ENCODE data around the gene MACROD2. TPM values are rescaled to one million over a fixed set of nuclear protein-coding genes. Genes with fewer than 3 reads are reported as not detected.

The MACROD2 gene
- total RNA-seq, 1 experiment from 2014 or later: 1.3 TPM

DNA sequence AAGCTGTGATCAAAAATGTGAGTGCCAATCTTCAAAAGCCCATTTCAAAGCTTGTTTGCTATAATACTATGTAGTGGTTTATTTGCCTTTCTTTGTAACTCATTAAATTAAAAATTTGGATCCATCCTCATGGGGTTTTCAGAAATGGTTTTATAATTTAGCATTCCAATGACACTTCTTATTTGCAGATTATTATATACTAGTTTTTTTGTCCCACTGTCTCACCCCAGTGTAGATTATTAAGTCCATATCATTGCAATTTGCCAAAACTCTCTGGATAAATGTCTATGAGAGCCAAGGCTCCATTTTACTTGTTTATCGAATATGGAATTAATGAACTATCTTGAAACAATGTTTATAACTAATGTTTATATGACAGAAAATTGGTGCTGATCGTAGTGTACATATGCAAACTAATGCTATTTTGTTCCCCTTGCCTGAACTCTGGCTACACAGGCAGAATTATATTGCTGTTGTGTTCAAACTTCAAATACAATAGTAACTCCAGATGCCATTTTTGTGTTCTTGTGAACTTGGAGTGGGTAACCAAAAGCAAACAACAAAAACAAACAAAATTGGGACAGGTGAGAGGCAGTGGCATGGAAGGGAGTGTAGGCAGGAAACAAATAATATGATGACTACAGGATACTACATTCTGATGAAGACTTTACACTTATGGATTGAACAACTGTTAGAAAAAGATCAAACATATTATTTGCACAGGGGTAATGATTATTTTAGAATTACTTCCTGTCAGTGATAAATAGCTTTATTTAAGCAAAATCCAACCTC is 649.2 kb downstream of the MACROD2 start:
- DNase-seq (ENCODE audit: low read depth, low spot score): no peak
- in situ Hi-C loops (cut with HindIII; ENCODE audit: low pct_unique_long_range_greater_than_20kb, low sequenced_read_pairs): no loop called here

DNA sequence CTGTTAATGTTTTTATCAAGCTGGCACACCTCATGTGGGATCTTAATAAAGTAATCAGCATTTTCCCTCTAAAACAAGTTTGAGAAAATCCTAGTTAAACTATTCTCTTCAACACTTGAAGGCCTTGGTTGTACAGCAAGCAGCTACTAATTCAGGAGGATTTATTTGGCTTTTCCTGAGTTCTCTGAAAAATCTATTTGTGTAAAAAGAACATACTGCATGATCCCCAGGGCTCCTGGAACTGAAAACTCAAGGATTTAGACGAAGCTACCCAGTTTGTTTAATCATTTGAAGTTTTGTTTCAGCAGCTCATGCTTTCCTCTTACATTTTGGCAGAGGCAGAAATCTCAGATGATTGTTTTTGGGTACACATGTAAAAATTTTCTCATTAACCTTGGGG is 651.7 kb downstream of the MACROD2 start:
- in situ Hi-C loops (cut with HindIII; ENCODE audit: low pct_unique_long_range_greater_than_20kb, low sequenced_read_pairs): no loop called here

DNA sequence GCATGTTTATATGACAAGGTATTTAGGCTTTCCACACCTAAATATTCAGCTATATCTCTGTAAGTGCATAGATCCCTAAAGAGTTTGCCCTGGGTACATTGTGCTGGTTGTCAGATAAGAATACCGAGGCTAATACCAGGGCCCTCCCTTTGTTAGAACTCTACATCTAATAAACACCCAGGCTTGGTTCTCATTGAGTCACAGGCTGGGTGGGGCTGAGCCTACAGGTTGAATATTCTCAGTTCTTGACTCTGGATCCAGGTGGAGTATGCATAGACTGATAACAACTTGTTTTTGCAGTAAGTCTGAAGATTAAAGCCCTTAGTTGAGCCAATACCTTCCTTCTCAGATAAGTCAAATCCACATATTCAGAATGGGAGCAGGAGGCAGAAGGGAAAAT is 654.3 kb downstream of the MACROD2 start:
- in situ Hi-C loops (cut with HindIII; ENCODE audit: low pct_unique_long_range_greater_than_20kb, low sequenced_read_pairs): no loop called here
- DNase-seq (ENCODE audit: low read depth, low spot score): no peak

More for the DNA sequence above, 651.7 kb downstream of the MACROD2 start:
- DNase-seq (ENCODE audit: low read depth, low spot score): no peak

DNA sequence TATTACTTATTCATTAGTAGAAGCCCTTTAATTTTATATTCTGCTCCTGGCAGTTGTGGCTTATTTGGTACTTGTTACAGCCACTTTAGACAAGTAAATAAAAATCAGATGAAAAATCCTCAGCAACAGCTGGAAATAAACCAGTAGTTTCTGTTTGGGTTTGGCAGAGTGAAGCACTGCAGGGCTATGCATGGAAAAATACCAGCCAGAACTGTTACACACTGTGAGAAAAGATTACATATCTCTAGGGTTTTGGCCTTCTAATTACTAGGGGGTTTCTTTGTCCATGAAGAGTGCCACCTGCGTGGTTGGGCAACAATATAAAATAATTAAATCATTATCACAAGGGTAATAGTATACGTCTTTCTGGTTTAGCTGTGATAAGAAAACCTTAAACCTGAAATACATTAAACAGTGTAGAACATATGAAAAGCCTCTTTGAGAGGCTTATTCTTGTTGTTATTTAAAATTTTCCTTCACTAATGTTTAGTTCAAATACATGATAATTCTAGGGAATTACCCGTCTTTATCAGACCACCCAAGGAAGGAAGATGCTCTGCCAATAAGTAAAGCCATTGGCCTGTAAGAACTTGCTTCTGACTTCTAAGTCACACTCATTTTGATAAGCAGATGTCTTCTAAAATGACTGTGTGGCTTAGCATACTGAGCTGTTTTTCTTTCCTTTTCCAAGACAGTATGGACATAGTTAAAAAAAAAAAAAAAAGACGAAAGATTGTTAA is 662.1 kb downstream of the MACROD2 start:
- no peak for DNase-seq (ENCODE audit: low read depth, low spot score)
- in situ Hi-C loops (cut with HindIII; ENCODE audit: low pct_unique_long_range_greater_than_20kb, low sequenced_read_pairs): no loop called here

DNA sequence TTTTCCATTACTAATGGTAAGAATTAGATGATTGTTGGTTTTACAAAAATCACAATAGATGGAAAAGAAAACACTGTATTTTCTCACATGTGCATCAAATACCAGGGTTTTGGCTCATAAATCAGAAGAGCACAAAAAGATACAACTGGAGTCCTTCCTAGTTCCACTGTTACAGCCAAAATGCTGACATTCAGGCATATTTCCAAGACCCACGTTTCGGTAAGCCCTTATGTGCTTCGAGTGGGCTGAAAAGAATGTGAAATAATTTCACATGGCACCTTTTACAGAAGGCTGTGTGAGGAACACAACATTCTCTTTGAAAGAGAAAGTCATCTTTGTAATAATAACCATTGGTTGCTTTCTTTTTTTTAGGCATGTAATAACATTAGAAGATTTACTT is 668.8 kb downstream of the MACROD2 start:
- in situ Hi-C loops (cut with HindIII; ENCODE audit: low pct_unique_long_range_greater_than_20kb, low sequenced_read_pairs): no loop called here
- no peak for DNase-seq (ENCODE audit: low read depth, low spot score)

DNA sequence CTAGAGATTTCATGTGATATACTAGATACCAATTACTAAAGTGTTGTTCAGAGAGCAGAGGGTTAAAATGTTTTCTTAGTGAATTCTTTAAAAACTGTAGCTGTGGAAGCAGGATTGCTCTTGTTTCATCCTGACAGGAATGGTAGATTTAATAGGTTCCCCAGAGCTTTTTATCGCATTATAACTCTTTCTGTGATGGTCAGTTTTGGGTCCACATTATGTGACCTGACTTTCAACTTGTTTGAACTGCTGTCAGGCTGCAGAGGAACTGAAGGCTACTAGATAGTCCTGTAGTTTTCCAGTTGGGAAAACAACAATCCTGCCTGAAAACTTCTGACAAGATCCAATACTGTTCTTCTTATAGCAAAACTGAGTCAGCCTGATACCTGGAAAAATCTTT is 671.4 kb downstream of the MACROD2 start:
- in situ Hi-C loops (cut with HindIII; ENCODE audit: low pct_unique_long_range_greater_than_20kb, low sequenced_read_pairs): no loop called here
- no peak for DNase-seq (ENCODE audit: low read depth, low spot score)

DNA sequence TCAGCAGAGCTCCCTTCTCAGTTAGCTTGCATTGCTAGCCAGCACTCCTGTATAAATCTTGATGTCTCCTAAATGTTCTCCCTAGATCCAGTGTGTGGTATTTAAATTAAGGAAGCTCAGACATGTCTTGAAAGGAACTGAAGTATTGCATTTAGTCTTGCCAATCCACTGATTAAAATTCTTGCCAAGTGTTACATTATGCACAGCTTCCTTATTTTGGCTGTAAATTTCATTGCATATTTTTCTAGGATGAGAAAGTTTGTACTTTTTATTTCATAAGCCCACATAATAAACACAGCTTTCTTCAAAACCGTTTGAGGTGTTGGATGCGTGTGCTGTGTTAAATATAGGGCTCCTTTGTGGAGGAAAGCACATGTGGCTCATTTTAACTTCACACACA is 671.9 kb downstream of the MACROD2 start:
- DNase-seq (ENCODE audit: low read depth, low spot score): no peak

DNA sequence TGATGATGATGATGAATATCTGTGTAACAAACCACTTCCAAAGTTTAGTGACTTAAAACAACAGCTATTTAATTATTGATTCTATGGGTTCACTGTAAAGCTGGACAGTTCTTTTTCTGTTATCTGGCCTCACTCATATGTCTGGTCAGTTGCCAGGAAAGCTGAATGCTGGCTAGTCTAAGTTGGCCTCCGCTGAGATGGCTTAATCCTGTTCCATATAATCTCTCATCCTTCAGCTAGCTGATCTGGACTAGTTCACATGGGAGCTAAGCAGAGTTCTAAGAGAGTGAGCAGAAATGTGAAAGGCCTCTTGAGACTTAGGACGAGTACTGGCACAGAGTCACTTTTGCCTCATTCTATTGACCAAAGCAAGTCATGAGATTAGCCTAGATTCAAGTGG is 676.8 kb downstream of the MACROD2 start:
- in situ Hi-C loops (cut with HindIII; ENCODE audit: low pct_unique_long_range_greater_than_20kb, low sequenced_read_pairs): no loop called here
- DNase-seq (ENCODE audit: low read depth, low spot score): peak; percentile 21

More for the DNA sequence above, 671.9 kb downstream of the MACROD2 start:
- in situ Hi-C loops (cut with HindIII; ENCODE audit: low pct_unique_long_range_greater_than_20kb, low sequenced_read_pairs): no loop called here

DNA sequence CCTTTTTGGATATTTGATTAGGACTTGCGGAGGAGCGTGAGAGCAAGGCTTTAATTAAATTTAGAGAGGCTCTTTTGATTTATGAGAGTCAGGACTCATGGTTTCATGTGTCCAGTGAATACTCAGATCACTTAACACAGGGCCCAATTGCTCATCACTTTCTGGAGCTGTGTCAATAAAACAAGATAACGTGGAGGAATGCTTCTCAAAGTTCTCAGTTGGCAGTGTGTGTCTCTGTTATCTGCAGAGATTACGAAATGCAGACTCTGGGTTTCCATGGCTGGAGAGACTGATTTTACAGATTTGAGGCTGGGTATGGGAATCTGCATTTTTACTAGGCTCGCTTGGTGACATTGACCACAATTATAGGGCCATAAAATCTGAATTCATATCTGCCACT is 677.8 kb downstream of the MACROD2 start:
- in situ Hi-C loops (cut with HindIII; ENCODE audit: low pct_unique_long_range_greater_than_20kb, low sequenced_read_pairs): no loop called here

DNA sequence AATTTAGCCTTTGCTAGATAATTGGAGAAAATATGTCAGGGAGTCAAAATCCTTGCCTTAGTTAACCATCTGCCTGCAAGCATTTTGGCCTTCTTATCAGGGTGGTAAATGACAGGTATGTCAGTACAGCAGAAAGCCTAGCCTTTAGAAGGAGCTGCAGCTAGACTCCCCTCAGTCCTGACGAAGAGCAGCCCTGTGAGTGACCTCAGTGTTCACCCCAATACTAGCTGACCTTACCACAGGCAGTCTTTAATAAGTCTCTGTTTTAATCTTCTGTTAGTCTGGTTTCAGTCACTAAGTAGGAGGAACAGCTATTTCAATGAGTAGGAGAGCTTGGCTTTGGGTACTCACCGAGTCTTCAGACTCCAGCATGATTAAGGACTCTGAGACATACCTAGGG is 682.1 kb downstream of the MACROD2 start:
- in situ Hi-C loops (cut with HindIII; ENCODE audit: low pct_unique_long_range_greater_than_20kb, low sequenced_read_pairs): no loop called here

More for the DNA sequence above, 677.8 kb downstream of the MACROD2 start:
- no peak for DNase-seq (ENCODE audit: low read depth, low spot score)

DNA sequence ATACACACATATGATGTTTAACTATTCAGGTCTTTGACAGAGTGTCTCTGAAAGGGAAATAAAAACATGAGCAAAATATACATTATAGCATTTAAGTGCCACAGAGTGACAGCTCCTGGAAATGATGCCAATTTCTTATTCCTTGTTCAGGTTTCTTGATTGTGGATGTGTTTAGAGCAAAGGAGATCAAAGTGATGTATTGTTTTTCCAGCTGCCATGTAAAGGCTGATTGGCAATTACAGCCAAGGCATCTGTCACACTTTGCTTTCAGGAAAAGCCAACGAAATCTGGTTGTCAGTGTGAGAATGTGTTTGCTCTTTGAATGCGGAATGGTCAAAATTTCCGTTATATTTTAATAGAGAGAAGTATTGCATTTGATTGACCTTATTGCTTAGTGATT is 689.9 kb downstream of the MACROD2 start:
- in situ Hi-C loops (cut with HindIII; ENCODE audit: low pct_unique_long_range_greater_than_20kb, low sequenced_read_pairs): no loop called here
- no peak for DNase-seq (ENCODE audit: low read depth, low spot score)

More for the DNA sequence above, 682.1 kb downstream of the MACROD2 start:
- no peak for DNase-seq (ENCODE audit: low read depth, low spot score)

DNA sequence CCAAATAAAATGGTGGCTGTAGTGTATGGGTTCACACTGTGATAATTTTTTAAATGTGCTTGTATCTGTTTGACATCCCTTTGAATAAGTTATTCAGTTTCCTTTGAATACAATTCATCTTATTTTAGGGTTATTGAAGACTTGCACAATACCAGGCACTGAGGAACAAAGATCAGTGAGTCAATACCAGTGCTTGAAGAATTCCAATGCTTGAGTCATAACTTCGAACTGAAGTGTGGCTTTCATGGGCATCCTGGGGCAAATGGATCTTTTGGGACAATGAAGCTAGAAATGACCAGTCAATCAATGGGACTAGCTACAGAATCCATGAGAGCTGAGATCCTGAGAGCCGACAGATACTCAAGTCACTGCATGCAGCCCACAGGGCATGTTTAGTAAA is 692.0 kb downstream of the MACROD2 start:
- in situ Hi-C loops (cut with HindIII; ENCODE audit: low pct_unique_long_range_greater_than_20kb, low sequenced_read_pairs): no loop called here
- DNase-seq (ENCODE audit: low read depth, low spot score): peak; percentile 8

DNA sequence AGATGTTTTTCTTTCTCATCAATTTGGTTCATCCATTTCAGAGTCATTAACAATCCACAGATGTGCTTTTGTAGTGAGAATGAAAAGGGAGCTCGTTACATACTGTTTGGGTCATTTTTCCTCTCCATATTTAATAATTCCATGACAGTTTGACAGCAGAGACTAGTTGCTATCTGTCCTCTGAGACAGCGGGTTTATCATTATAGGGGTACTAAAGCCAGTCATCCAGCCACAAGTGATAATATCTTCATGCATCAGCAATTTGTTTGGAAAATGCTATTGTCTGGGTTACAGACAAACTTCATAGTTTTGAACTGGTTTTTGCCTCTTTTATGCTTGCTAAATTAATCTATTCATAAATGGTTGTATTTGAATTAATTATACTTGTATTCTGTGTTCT is 692.7 kb downstream of the MACROD2 start:
- DNase-seq (ENCODE audit: low read depth, low spot score): no peak
- in situ Hi-C loops (cut with HindIII; ENCODE audit: low pct_unique_long_range_greater_than_20kb, low sequenced_read_pairs): no loop called here

DNA sequence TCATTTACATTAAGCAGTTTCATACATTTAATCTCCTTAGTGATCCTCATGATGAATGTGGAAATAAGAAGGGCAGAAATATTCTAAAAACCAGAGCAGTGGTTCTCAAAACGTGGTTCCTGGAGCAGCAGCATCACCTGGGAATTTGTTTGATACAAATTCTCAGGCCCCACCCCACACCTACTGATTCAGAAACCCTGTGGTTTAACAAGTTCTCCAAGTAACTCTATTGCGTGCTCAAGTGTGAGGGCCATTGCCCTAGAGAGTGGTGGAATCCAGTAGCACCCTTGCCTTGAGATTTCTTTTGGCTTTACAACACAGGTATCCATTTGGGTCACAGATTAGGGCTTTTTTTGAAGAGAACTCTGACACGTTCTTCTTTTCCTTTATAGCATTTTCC is 696.7 kb downstream of the MACROD2 start:
- in situ Hi-C loops (cut with HindIII; ENCODE audit: low pct_unique_long_range_greater_than_20kb, low sequenced_read_pairs): no loop called here
- no peak for DNase-seq (ENCODE audit: low read depth, low spot score)

DNA sequence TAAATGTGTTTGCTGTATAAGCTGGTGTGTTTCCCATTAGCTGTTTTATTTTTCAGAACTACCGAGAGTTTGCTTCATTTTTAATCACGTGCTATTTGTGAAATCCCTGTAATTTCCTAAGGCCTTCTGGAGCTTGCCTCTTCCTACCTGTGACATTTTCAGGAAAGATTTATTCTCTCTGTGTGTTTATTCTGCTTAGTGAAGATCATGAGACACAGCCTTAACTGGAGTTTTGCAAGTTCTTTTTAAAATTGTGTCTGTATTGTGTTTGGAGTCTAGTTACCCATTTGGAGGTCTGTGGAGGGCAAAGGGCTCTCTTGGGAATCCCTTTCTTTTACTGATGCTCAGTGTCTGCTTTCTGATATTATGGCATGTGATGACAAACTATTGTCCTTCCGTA is 701.2 kb downstream of the MACROD2 start:
- DNase-seq (ENCODE audit: low read depth, low spot score): no peak
- in situ Hi-C loops (cut with HindIII; ENCODE audit: low pct_unique_long_range_greater_than_20kb, low sequenced_read_pairs): no loop called here

DNA sequence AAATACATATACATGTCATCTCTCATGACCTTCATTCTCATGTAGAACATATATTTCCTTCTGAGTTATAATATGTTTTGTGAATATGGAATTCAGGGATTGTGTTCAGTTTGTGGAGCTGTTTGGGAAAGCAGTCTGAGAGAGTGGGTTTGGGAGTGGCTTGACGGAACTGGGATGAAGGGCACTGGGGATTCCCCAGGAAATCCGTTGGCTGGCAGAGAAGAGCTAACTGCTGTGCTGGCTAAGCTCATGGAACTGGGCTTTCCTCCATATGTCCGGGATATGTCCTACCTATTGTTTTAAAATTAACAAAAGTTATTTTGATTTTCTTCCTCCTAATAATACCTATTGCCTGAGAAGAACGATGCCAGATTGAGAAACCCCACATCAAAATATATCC is 701.6 kb downstream of the MACROD2 start:
- in situ Hi-C loops (cut with HindIII; ENCODE audit: low pct_unique_long_range_greater_than_20kb, low sequenced_read_pairs): no loop called here
- DNase-seq (ENCODE audit: low read depth, low spot score): no peak

DNA sequence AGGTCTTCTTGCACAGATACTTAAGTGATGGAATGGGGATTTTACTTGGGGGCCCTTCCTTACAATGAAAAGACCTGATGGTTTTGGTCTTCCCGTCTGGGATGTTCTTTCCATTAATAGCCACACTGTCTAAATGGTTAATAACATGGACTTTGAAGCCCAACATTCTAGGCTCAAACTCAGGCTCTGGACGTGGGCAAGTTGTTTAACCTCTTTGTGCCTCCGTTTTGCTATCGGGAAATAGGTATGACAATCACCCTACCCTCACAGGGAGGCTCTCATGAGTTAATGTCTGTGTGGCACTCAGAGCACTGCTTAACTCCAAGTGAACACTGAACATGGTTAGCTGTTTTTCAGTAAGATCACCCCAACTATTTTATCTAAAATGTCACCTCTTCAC is 702.8 kb downstream of the MACROD2 start:
- no peak for DNase-seq (ENCODE audit: low read depth, low spot score)
- in situ Hi-C loops (cut with HindIII; ENCODE audit: low pct_unique_long_range_greater_than_20kb, low sequenced_read_pairs): no loop called here

DNA sequence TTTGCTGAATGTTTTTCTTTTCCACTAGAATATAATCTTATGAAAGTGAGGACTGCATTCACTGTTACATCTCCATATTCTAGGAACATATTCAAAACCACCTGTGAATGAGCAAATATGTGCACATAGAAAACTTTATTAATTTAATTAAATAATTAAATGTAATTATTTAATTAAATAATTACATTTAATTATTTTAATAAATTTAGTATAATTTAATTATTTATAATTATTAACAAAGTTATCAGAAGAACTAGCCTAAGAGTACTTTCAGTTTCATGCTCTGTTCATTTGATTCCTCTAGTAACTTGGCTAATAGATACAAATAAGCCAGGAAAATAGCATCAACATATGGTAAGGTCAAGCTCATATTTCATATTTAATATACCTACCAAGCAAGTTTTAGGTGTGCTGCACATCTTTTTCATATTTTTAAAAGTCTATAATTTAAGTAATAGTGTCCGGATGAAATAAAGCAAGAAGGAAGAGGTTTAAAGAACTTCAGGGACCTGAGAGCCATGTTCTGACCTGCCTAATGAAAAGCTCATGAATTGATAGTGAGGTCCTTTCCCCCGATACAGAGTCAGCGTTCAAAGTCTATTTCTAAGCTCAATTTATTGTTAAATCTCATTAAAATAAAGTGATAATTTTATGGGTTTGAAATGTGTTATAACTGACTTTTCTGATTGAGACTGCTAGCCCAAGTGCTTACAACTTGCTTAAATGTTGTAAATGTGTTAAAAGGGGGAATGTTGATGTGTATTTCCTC is 703.5 kb downstream of the MACROD2 start:
- DNase-seq (ENCODE audit: low read depth, low spot score): no peak
- in situ Hi-C loops (cut with HindIII; ENCODE audit: low pct_unique_long_range_greater_than_20kb, low sequenced_read_pairs): no loop called here
